Activated naive CD4-positive, alpha-beta T cell treated with anti-CD3 and anti-CD28 coated beads for 36 hours (primary cell): ENCODE data around the gene CDK12. TPM values are rescaled to one million over a fixed set of nuclear protein-coding genes. Genes with fewer than 3 reads are reported as not detected.
"Not testable (repeated sequence)": the region's sequence is repeated elsewhere in the genome, so short reads cannot be mapped to it uniquely, and the experiment has no call there.

ENCODE experiments used
- CTCF ChIA-PET: fragments of 350-600 bp; sonication (Branson Sonifier 250); formaldehyde crosslinking; loops from one replicate; lab custom pipeline; 2021; ENCODE audit warnings: antibody characterized with exemption; lab: Charles Lee
- DNase-seq: peaks from one replicate; pipeline ENCODE4 v3.0.0-alpha.2; 2020
- H3K27ac Mint-ChIP-seq: one replicate; pipeline ENCODE4 v1.8.0; 2021; ENCODE audit warnings: mild to moderate bottlenecking, mixed read lengths
- H3K27me3 Mint-ChIP-seq: one replicate; pipeline ENCODE4 v1.8.0; 2021; ENCODE audit warnings: low read depth, mixed read lengths
- H3K36me3 Mint-ChIP-seq: one replicate; pipeline ENCODE4 v1.8.0; 2021; ENCODE audit warnings: low read depth, mixed read lengths
- H3K4me1 Mint-ChIP-seq: one replicate; pipeline ENCODE4 v1.8.0; 2021; ENCODE audit warnings: low read depth, mixed read lengths
- H3K4me3 Mint-ChIP-seq: one replicate; pipeline ENCODE4 v1.8.0; 2021; ENCODE audit warnings: mild to moderate bottlenecking, moderate library complexity, mixed read lengths
- H3K9me3 Mint-ChIP-seq: one replicate; pipeline ENCODE4 v1.8.0; 2021; ENCODE audit warnings: mixed read lengths
- intact Hi-C: fragments of 100-400 bp; cut with micrococcal nuclease; formaldehyde crosslinking; loops from one replicate; pipeline ENCODE4 v1.15.1; 2023
- total RNA-seq, 2 experiments: library from RNA; stranded (reverse); gene quantifications; one replicate each; pipeline ENCODE4 v1.2.3, GENCODE V29; 2021

CDK12 gene
- total RNA-seq = 10 to 100 TPM; 49.8 to 51.0 TPM

GRCh38 chr17:39461113-39461925 is at the start of gene CDK12:
Gene CDK12, plus strand, starts transcription at chr17:39461486. Its CDS starts 586 bp downstream, at chr17:39462072.
- intact Hi-C loops = loop anchor here (1.0 to 5.0 kb wide), 7 partner anchors 10 to 593 kb away; partner anchors contain the start of genes MED1, MED24 and PGAP3
- CTCF ChIA-PET = interaction anchor here (0.6 to 1.4 kb wide), 3 partner anchors 19 to 217 kb away, joined by 3 to 4 read pairs (median 3); no protein-coding TSS in a partner anchor
- H3K9me3 Mint-ChIP-seq = no peaks in the 10 kb centered on the region

GRCh38 chr17:39416141-39416540 is 45.1 kb upstream of the CDK12 start:
- H3K36me3 Mint-ChIP-seq = peaks cover 23% of the 10 kb centered on the region
- intact Hi-C loops = no loop called here
- H3K4me3 Mint-ChIP-seq = no peak overlapping the region
- no peaks in the 10 kb centered on the region for H3K9me3 Mint-ChIP-seq
- DNase-seq = no peak
- H3K27me3 Mint-ChIP-seq = no peaks in the 10 kb centered on the region
- no peaks in the 10 kb centered on the region for H3K4me1 Mint-ChIP-seq
- CTCF ChIA-PET = no interaction called here
- no peak overlapping the region for H3K27ac Mint-ChIP-seq

More at GRCh38 chr17:39461113-39461925, at the start of gene CDK12:
- Mint-ChIP-seq H3K36me3 (peaks cover 14% of the 10 kb centered on the region), H3K4me3 (peak within 1 kb of the TSS; percentile 82), H3K27me3 (no peaks in the 10 kb centered on the region), H3K4me1 (peaks cover 29% of the 10 kb centered on the region), H3K27ac (peak within 1 kb of the TSS; percentile 89)
- DNase-seq = peak; percentile 98

- no peaks in the 10 kb centered on the region for H3K4me1 Mint-ChIP-seq
- H3K27me3 Mint-ChIP-seq = no peaks in the 10 kb centered on the region
- no peaks in the 10 kb centered on the region for H3K9me3 Mint-ChIP-seq
- no peak for DNase-seq
- peaks cover 18% of the 10 kb centered on the region for H3K36me3 Mint-ChIP-seq
- intact Hi-C loops = no loop called here
- no peak overlapping the region for H3K27ac Mint-ChIP-seq
- H3K4me3 Mint-ChIP-seq = no peak overlapping the region
- CTCF ChIA-PET = interaction anchor here (0.6 kb wide), 1 partner anchor 164 kb away, joined by 3 read pairs; no protein-coding TSS in a partner anchor
Measured at GRCh38 chr17:39429600-39429999, 31.7 kb upstream of the CDK12 start.

GRCh38 chr17:39439868-39440267 is 21.4 kb upstream of the CDK12 start:
- CTCF ChIA-PET = interaction anchor here (0.7 kb wide), 1 partner anchor 240 kb away, joined by 3 read pairs; no protein-coding TSS in a partner anchor

GRCh38 chr17:39443326-39443725 is 18.0 kb upstream of the CDK12 start:
- Mint-ChIP-seq H3K4me1 (peaks cover 12% of the 10 kb centered on the region), H3K27ac (no peak overlapping the region), H3K27me3 (no peaks in the 10 kb centered on the region), H3K36me3 (peaks cover 42% of the 10 kb centered on the region), H3K9me3 (no peaks in the 10 kb centered on the region), H3K4me3 (no peak overlapping the region)
- CTCF ChIA-PET = no interaction called here
- no peak for DNase-seq
- intact Hi-C loops = no loop called here

More at GRCh38 chr17:39439868-39440267, 21.4 kb upstream of the CDK12 start:
- intact Hi-C loops, DNase-seq, H3K27me3 Mint-ChIP-seq, H3K4me1 Mint-ChIP-seq, H3K9me3 Mint-ChIP-seq, H3K4me3 Mint-ChIP-seq, H3K27ac Mint-ChIP-seq: not testable (repeated sequence)
- H3K36me3 Mint-ChIP-seq = peaks cover 34% of the 10 kb centered on the region

- intact Hi-C loops = no loop called here
- no peak for DNase-seq
- Mint-ChIP-seq H3K36me3 (peaks cover 27% of the 10 kb centered on the region), H3K4me1 (peaks cover 35% of the 10 kb centered on the region), H3K27me3 (no peaks in the 10 kb centered on the region), H3K27ac (no peak overlapping the region), H3K9me3 (no peaks in the 10 kb centered on the region), H3K4me3 (no peak overlapping the region)
- CTCF ChIA-PET = interaction anchor here (0.6 kb wide), 1 partner anchor 26 kb away, joined by 3 read pairs; no protein-coding TSS in a partner anchor
Measured at GRCh38 chr17:39447561-39447960, 13.7 kb upstream of the CDK12 start.

GRCh38 chr17:39450051-39450450 is 11.2 kb upstream of the CDK12 start:
- no peaks in the 10 kb centered on the region for H3K27me3 Mint-ChIP-seq
- CTCF ChIA-PET = no interaction called here
- H3K9me3 Mint-ChIP-seq = no peaks in the 10 kb centered on the region
- H3K4me3 Mint-ChIP-seq = peak overlapping the region; percentile 95
- H3K36me3 Mint-ChIP-seq = peaks cover 17% of the 10 kb centered on the region
- DNase-seq = no peak
- H3K27ac Mint-ChIP-seq = peak overlapping the region; percentile 95
- intact Hi-C loops = no loop called here
- H3K4me1 Mint-ChIP-seq = peaks cover 42% of the 10 kb centered on the region

- intact Hi-C loops = loop anchor here (1.0 kb wide), 2 partner anchors 10 to 47 kb away; partner anchors contain the start of gene CDK12
- Mint-ChIP-seq H3K27me3 (no peaks in the 10 kb centered on the region), H3K4me1 (peaks cover 42% of the 10 kb centered on the region), H3K4me3 (peak within 1 kb of the TSS; percentile 95), H3K9me3 (no peaks in the 10 kb centered on the region), H3K36me3 (peaks cover 15% of the 10 kb centered on the region), H3K27ac (peak within 1 kb of the TSS; percentile 95)
- CTCF ChIA-PET = interaction anchor here (0.6 to 1.6 kb wide), 4 partner anchors 9 to 472 kb away, joined by 3 to 6 read pairs (median 4); no protein-coding TSS in a partner anchor
- peak; percentile 96 for DNase-seq
Measured at GRCh38 chr17:39450847-39451581, 10.3 kb upstream of the CDK12 start, which contains the start of gene MED1. Gene MED1, minus strand, starts transcription at chr17:39451263. Its CDS starts 201 bp downstream, at chr17:39451062.

- CTCF ChIA-PET = interaction anchor here (0.7 kb wide), 1 partner anchor 7 kb away, joined by 6 read pairs; no protein-coding TSS in a partner anchor
- no peak overlapping the region for H3K4me3 Mint-ChIP-seq
- intact Hi-C loops = no loop called here
Measured at GRCh38 chr17:39455919-39456318, 5.4 kb upstream of the CDK12 start.

GRCh38 chr17:39461926-39462569 is 762 bp downstream of the CDK12 start:
- Mint-ChIP-seq H3K36me3 (peaks cover 19% of the 10 kb centered on the region), H3K27me3 (no peaks in the 10 kb centered on the region), H3K27ac (peak overlapping the region; percentile 89), H3K4me3 (peak overlapping the region; percentile 82), H3K4me1 (peaks cover 35% of the 10 kb centered on the region), H3K9me3 (no peaks in the 10 kb centered on the region)
- DNase-seq = peak; percentile 41
- intact Hi-C loops = loop anchor here (1.0 to 5.0 kb wide), 7 partner anchors 11 to 592 kb away; partner anchors contain the start of genes MED1, MED24 and PGAP3
- CTCF ChIA-PET = interaction anchor here (0.6 to 1.4 kb wide), 3 partner anchors 18 to 218 kb away, joined by 3 to 4 read pairs (median 3); no protein-coding TSS in a partner anchor

More at GRCh38 chr17:39455919-39456318, 5.4 kb upstream of the CDK12 start:
- Mint-ChIP-seq H3K27me3 (no peaks in the 10 kb centered on the region), H3K9me3 (no peaks in the 10 kb centered on the region), H3K36me3 (peaks cover 4% of the 10 kb centered on the region), H3K27ac (no peak overlapping the region), H3K4me1 (peaks cover 20% of the 10 kb centered on the region)
- no peak for DNase-seq

GRCh38 chr17:39462631-39463375 is 1.5 kb downstream of the CDK12 start:
- Mint-ChIP-seq H3K4me1 (peaks cover 41% of the 10 kb centered on the region), H3K36me3 (peaks cover 26% of the 10 kb centered on the region), H3K27me3 (no peaks in the 10 kb centered on the region), H3K4me3 (peak overlapping the region; percentile 82), H3K9me3 (no peaks in the 10 kb centered on the region), H3K27ac (peak overlapping the region; percentile 83)
- CTCF ChIA-PET = interaction anchor here (0.5 to 1.4 kb wide), 2 partner anchors 7 to 218 kb away, joined by 3 to 6 read pairs; no protein-coding TSS in a partner anchor
- DNase-seq = peak; percentile 20
- intact Hi-C loops = loop anchor here (5.0 kb wide), 1 partner anchor 289 kb away; no protein-coding TSS in a partner anchor
